B cell (primary cell): ENCODE results near the gene FBXW4. TPM values are rescaled to one million over a fixed set of nuclear protein-coding genes. Genes with fewer than 3 reads are reported as not detected.

Experiments used
- ATAC-seq: fragments of 200-7000 bp; cut with Tn5 transposase; one replicate; pipeline ENCODE4 v1.10.0; 2021; ENCODE audit warnings: low read depth, mild to moderate bottlenecking, moderate number of reproducible peaks, moderate library complexity
- CTCF ChIA-PET: fragments of 350-600 bp; sonication (Branson Sonifier 250); formaldehyde crosslinking; loops from one replicate; lab custom pipeline; 2021; ENCODE audit warnings: antibody characterized with exemption, inconsistent platforms; lab: Charles Lee
- POLR2A ChIA-PET: fragments of 350-600 bp; sonication (Branson Sonifier 250); formaldehyde crosslinking; loops from one replicate; lab custom pipeline; 2021; ENCODE audit warnings: antibody characterized with exemption; lab: Charles Lee
- DNase-seq: peaks from one replicate; pipeline ENCODE4 v3.0.0; 2013
- H2AFZ ChIP-seq: 2 replicates; pipeline ENCODE4 v1.6.1; 2012; ENCODE audit warnings: mild to moderate bottlenecking, low read depth, low read length; ENCODE audit not compliant: insufficient read depth, poor library complexity, severe bottlenecking
- H3K27ac ChIP-seq, 2 donors: 1 replicate in 1 of 2; 2 replicates in 1 of 2; pipeline ENCODE4 v1.5.1; 2012 to 2013; ENCODE audit warnings: low read length in 2 of 2, mild to moderate bottlenecking in 2 of 2, moderate library complexity in 1 of 2
- H3K27me3 ChIP-seq, 4 experiments: fragments of 200-600 bp in 1 of 4; sonication (generic) in 1 of 4; replicated peaks in 1 of 4; 1 replicate in 2 of 4; 2 replicates in 2 of 4; pipeline versions ENCODE4 v1.6.1 to v1.7.0; 2013 to 2016; ENCODE audit warnings: low read length in 3 of 4, mild to moderate bottlenecking in 2 of 4, mixed read lengths in 1 of 4, moderate library complexity in 1 of 4; ENCODE audit not compliant: insufficient read depth in 4 of 4, control insufficient read depth in 3 of 4; ENCODE audit errors: control extremely low read depth in 1 of 4
- H3K36me3 ChIP-seq, 2 experiments: replicated peaks in 1 of 2; 1 replicate in 1 of 2; 2 replicates in 1 of 2; pipeline versions ENCODE4 v1.6.1 to v1.7.1; 2013; ENCODE audit warnings: low read length in 1 of 2; ENCODE audit not compliant: insufficient read depth in 2 of 2, control insufficient read depth in 1 of 2; ENCODE audit errors: control extremely low read depth in 1 of 2, extremely low read depth in 1 of 2
- H3K4me1 ChIP-seq, 2 donors: fragments of 200-600 bp in 1 of 2; sonication (generic) in 1 of 2; 1 replicate in 1 of 2; 2 replicates in 1 of 2; pipeline versions ENCODE4 v1.5.1 to v1.6.1; 2013 to 2017; ENCODE audit warnings: low read length in 2 of 2; ENCODE audit not compliant: control insufficient read depth in 2 of 2, insufficient read depth in 2 of 2
- H3K4me2 ChIP-seq: replicated peaks from 2 replicates; pipeline ENCODE3; 2012; ENCODE audit warnings: mild to moderate bottlenecking, low read depth, low read length; ENCODE audit not compliant: poor library complexity, severe bottlenecking
- H3K4me3 ChIP-seq, 5 experiments: fragments of 200-600 bp in 1 of 5; sonication (generic) in 1 of 5; 1 replicate in 3 of 5; 2 replicates in 2 of 5; pipeline versions ENCODE4 v1.5.1 to v1.7.0; 2011 to 2016; ENCODE audit warnings: low read length in 4 of 5, mild to moderate bottlenecking in 4 of 5, low read depth in 2 of 5, control low read depth in 1 of 5, moderate library complexity in 1 of 5; ENCODE audit not compliant: insufficient read depth in 1 of 5; ENCODE audit errors: control extremely low read depth in 1 of 5, extremely low read depth in 1 of 5
- H3K79me2 ChIP-seq: fragments of 200-600 bp; sonication (generic); one replicate; pipeline ENCODE4 v1.6.0; 2016; ENCODE audit warnings: low read length; ENCODE audit not compliant: control insufficient read depth, insufficient read depth
- H3K9ac ChIP-seq: fragments of 200-600 bp; sonication (generic); 2 replicates; pipeline ENCODE4 v1.6.1; 2017; ENCODE audit warnings: mild to moderate bottlenecking, low read length, moderate library complexity
- H3K9me3 ChIP-seq, 3 donors: one replicate each; pipeline versions ENCODE4 v1.6.1 to v1.7.1; 2013; ENCODE audit warnings: low read length in 2 of 3; ENCODE audit not compliant: control insufficient read depth in 2 of 3, insufficient read depth in 1 of 3; ENCODE audit errors: control extremely low read depth in 1 of 3
- H4K20me1 ChIP-seq: 2 replicates; pipeline ENCODE4 v1.6.0; 2012; ENCODE audit warnings: mild to moderate bottlenecking, low read length; ENCODE audit not compliant: insufficient read depth, control insufficient read depth, poor library complexity, severe bottlenecking
- H3K27ac Mint-ChIP-seq: one replicate; pipeline ENCODE4 v1.8.0; 2021; ENCODE audit warnings: mixed read lengths
- H3K27me3 Mint-ChIP-seq: one replicate; pipeline ENCODE4 v1.8.0; 2021; ENCODE audit warnings: mixed read lengths
- H3K4me1 Mint-ChIP-seq: one replicate; pipeline ENCODE4 v1.8.0; 2021; ENCODE audit warnings: mixed read lengths
- H3K4me3 Mint-ChIP-seq: one replicate; pipeline ENCODE4 v1.8.0; 2021; ENCODE audit warnings: mixed read lengths
- H3K9me3 Mint-ChIP-seq: one replicate; pipeline ENCODE4 v1.8.0; 2022; ENCODE audit warnings: mixed read lengths; ENCODE audit not compliant: insufficient read depth
- EZH2 ChIP-seq: IDR thresholded peaks from 2 replicates; pipeline ENCODE4 v1.6.1; 2012; ENCODE audit warnings: borderline replicate concordance, low read depth, mild to moderate bottlenecking, moderate library complexity, low read length; ENCODE audit not compliant: insufficient read depth, poor library complexity, severe bottlenecking
- WGBS: methylation state at CpG from one replicate; pipeline ENCODE4 v1.1.5; 2013; ENCODE audit warnings: missing lambda C conversion rate; ENCODE audit not compliant: insufficient coverage; 5-methylcytosine and 5-hydroxymethylcytosine counted together
- intact Hi-C: fragments of 100-400 bp; cut with micrococcal nuclease; formaldehyde crosslinking; loops from one replicate; pipeline ENCODE4 v1.10.0; 2022
- polyA plus RNA-seq: library from polyadenylated mRNA; depleted of rRNA; stranded (reverse); fragments of >200 nt; gene quantifications from 2 replicates; pipeline ENCODE4 v1.2.3, GENCODE V29; 2012
- total RNA-seq, 2 donors: library from RNA; stranded (reverse); fragments of 120-200 nt in 1 of 2; gene quantifications; 1 replicate in 1 of 2; 2 replicates in 1 of 2; pipeline versions ENCODE4 v1.2.3 to v1.2.4, GENCODE V29; 2013 to 2022
- TF ChIP-seq, protein P1 (sequence below): fragments of 200-600 bp; IDR thresholded peaks from one replicate; pipeline ENCODE4 v1.8.0; 2022; ENCODE audit warnings: antibody characterized with exemption, mild to moderate bottlenecking

Gene FBXW4
- total and polyA plus RNA-seq, 2 donors (not counting 1 experiment from before 2014, with no cell fraction given), result 72.9 to 99.6 TPM

DNA sequence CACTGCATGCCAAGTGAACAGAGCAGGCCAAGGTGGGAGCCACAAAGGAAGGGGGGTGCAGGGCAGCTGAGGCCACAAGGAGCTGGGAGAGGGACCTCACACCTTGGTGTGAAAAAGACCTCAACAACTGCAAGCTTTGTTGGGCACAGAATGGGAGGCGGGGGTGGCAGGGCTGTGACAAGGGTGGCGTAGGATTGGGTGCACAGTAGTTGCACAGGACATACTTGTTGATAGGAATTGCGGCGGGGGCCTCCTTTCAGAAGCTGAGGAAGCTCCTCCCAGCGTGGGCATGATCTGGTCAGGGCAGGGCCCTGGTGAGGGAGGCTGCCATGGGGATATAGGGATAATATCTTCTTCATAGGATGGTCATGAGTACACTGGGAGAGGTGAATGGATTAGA, 132.7 kb downstream of the FBXW4 start:
- whole genome bisulfite sequencing, result 99% methylated on average over 5 of the region's 5 CpGs
- intact Hi-C loops, result no loop called here

More for the DNA sequence above, 132.7 kb downstream of the FBXW4 start:
- POLR2A ChIA-PET, result no interaction called here
- H3K9ac ChIP-seq, result no peak overlapping the region
- H3K27ac ChIP-seq, result no peak overlapping the region
- no peak overlapping the region for H2AFZ ChIP-seq
- TF ChIP-seq, protein P1, sequence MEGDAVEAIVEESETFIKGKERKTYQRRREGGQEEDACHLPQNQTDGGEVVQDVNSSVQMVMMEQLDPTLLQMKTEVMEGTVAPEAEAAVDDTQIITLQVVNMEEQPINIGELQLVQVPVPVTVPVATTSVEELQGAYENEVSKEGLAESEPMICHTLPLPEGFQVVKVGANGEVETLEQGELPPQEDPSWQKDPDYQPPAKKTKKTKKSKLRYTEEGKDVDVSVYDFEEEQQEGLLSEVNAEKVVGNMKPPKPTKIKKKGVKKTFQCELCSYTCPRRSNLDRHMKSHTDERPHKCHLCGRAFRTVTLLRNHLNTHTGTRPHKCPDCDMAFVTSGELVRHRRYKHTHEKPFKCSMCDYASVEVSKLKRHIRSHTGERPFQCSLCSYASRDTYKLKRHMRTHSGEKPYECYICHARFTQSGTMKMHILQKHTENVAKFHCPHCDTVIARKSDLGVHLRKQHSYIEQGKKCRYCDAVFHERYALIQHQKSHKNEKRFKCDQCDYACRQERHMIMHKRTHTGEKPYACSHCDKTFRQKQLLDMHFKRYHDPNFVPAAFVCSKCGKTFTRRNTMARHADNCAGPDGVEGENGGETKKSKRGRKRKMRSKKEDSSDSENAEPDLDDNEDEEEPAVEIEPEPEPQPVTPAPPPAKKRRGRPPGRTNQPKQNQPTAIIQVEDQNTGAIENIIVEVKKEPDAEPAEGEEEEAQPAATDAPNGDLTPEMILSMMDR, result no peak
- no peak for TF ChIP-seq EZH2
- H3K4me1 ChIP-seq, result peaks cover 6 to 10% of the 10 kb centered on the region in 2 donors
- H3K4me2 ChIP-seq, result no peak overlapping the region
- H3K9me3 Mint-ChIP-seq, result no peaks in the 10 kb centered on the region
- H3K4me1 Mint-ChIP-seq, result peaks cover 9% of the 10 kb centered on the region
- peaks cover 0 to 25% (median 13%) of the 10 kb centered on the region in 4 experiments for H3K27me3 ChIP-seq
- no peaks in the 10 kb centered on the region for H3K36me3 ChIP-seq
- peaks cover 36% of the 10 kb centered on the region for H3K27me3 Mint-ChIP-seq
- H3K9me3 ChIP-seq, result no peaks in the 10 kb centered on the region
- CTCF ChIA-PET, result interaction anchor here (1.7 kb wide), 1 partner anchor 9 kb away, joined by 7 read pairs; no protein-coding TSS in a partner anchor
- ATAC-seq (no peak), DNase-seq (no peak)
- no peak overlapping the region for H3K4me3 Mint-ChIP-seq
- H3K27ac Mint-ChIP-seq, result no peak overlapping the region
- H3K4me3 ChIP-seq, result no peak overlapping the region
- H4K20me1 ChIP-seq, result no peaks in the 10 kb centered on the region
- H3K79me2 ChIP-seq, result no peaks in the 10 kb centered on the region
